HEK293T (cell line): ENCODE measurements around the gene CHP2.

Experiments
- FOXM1 ChIP-seq: fragments of 450-650 bp; IDR thresholded peaks from 2 replicates; pipeline ENCODE4 v1.6.1; 2017; ENCODE audit warnings: mild to moderate bottlenecking, borderline replicate concordance
- SUZ12 ChIP-seq: fragments of 450-650 bp; IDR thresholded peaks from 2 replicates; pipeline ENCODE4 v1.6.1; 2016; ENCODE audit warnings: mild to moderate bottlenecking
- TARDBP ChIP-seq: fragments of 450-650 bp; IDR thresholded peaks from 2 replicates; pipeline ENCODE4 v1.6.1; 2016

DNA sequence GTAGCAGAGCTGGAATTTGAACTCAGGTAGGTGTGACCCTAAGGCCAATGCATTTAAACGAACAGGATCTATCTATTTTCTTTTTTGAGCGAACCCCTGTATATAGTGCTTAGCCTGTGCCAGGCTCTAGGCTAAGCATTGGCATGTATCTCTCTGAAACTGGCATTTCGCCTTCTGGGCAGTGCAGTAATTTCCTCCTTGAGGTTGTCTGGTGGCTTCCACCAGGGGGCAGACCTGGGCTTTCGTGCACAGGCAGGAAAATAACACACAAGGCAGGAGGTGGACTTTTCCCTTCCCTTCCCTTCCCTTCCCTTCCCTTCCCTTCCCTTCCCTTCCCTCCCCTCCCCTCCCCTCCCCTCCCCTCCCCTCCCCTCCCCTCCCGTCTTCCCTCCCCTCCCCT lies 46.6 kb downstream of the CHP2 start:
- TF ChIP-seq TARDBP (no peak), SUZ12 (no peak), FOXM1 (no peak)
